Aorta (tissue), 4 donors: ENCODE results near the gene MKNK1. TPM values are rescaled to one million over a fixed set of nuclear protein-coding genes. Genes with fewer than 3 reads are reported as not detected.

ENCODE experiments used
- polyA plus RNA-seq, 2 donors: library from polyadenylated mRNA; stranded (reverse); fragments of 200-250 nt; gene quantifications; one replicate each; pipeline ENCODE4 v1.2.3, GENCODE V29; 2013
- total RNA-seq, 2 donors: library from RNA; stranded (reverse); fragmentation: NEBNext Ultra II Directional; extraction: Animal tissue kit (Norgen Biotek cat#: 25700); gene quantifications; one replicate each; pipeline ENCODE4 v1.2.1, GENCODE V29; 2021
- donor health status: healthy with polysubstance abuse.
- donor health status: Bipolar disorder and iron deficiency.
- donor health status: DM: no; HTN: no; CAD: no.
- donor health status: DM: yes; HTN: yes; CAD: no.

The MKNK1 gene
- total and polyA plus RNA-seq, 4 donors, result 25.5 to 111 (median 72.3) TPM

Other genes with a start within 250 kb of the MKNK1 start
- 1 to 10 TPM; 7.3 to 9.6 TPM for gene FAAH, start 210.0 kb downstream of the MKNK1 start, total RNA-seq
- 10 to 100 TPM in 1 of 2 donors, 1 to 10 TPM in 1; 3.3 to 33.2 TPM for gene FAAH, start 210.0 kb downstream of the MKNK1 start, polyA plus RNA-seq
- not detected for gene DMBX1, start 114.4 kb downstream of the MKNK1 start, total RNA-seq
- under 1 TPM in 1 of 2 donors, not detected in 1; 0.38 TPM for gene DMBX1, start 114.4 kb downstream of the MKNK1 start, polyA plus RNA-seq
- not detected for gene KNCN, start 52.6 kb downstream of the MKNK1 start, total RNA-seq
- gene KNCN, start 52.6 kb downstream of the MKNK1 start, polyA plus RNA-seq, result under 1 TPM in 1 of 2 donors, not detected in 1; 0.15 TPM
- 10 to 100 TPM; 23.2 to 31.2 TPM for gene MOB3C, start 12.5 kb upstream of the MKNK1 start, total RNA-seq
- gene MOB3C, start 12.5 kb upstream of the MKNK1 start, polyA plus RNA-seq, result 10 to 100 TPM; 14.8 to 17.8 TPM
- 10 to 100 TPM; 26.9 to 35.0 TPM for gene ATPAF1, start 64.1 kb upstream of the MKNK1 start, total RNA-seq
- gene ATPAF1, start 64.1 kb upstream of the MKNK1 start, polyA plus RNA-seq, result 10 to 100 TPM; 32.2 to 39.4 TPM
- gene TEX38, start 67.6 kb upstream of the MKNK1 start, total RNA-seq, result not detected
- gene TEX38, start 67.6 kb upstream of the MKNK1 start, polyA plus RNA-seq, result not detected
- gene EFCAB14, start 114.8 kb upstream of the MKNK1 start, total RNA-seq, result 100 to 1,000 TPM; 101 to 108 TPM
- 10 to 100 TPM; 39.9 to 46.5 TPM for gene EFCAB14, start 114.8 kb upstream of the MKNK1 start, polyA plus RNA-seq
- 10 to 100 TPM in 1 of 2 donors, 1 to 10 TPM in 1; 3.4 to 13.6 TPM for gene CYP4B1, start 194.8 kb upstream of the MKNK1 start, total RNA-seq
- gene CYP4B1, start 194.8 kb upstream of the MKNK1 start, polyA plus RNA-seq, result 1 to 10 TPM; 1.5 to 7.0 TPM